HepG2 (cell line): ENCODE results near the gene APOM. TPM values are rescaled to one million over a fixed set of nuclear protein-coding genes. Genes with fewer than 3 reads are reported as not detected.
A peak's percentile ranks its signal among the peaks of the same experiment; 100 is the strongest.

Source experiments
- AHR ChIP-seq: IDR thresholded peaks from 2 replicates; pipeline ENCODE4 v1.6.1; 2018; ENCODE audit warnings: missing genetic modification reagents, missing compliant biosample characterization
- HNRNPH1 ChIP-seq: fragments of 200-400 bp; formaldehyde crosslinking; optimal IDR thresholded peaks from 2 replicates; pipeline ENCODE3; 2017; ENCODE audit warnings: mild to moderate bottlenecking, low read depth, low read length
- HNRNPK ChIP-seq: fragments of 200-400 bp; formaldehyde crosslinking; IDR thresholded peaks from 2 replicates; pipeline ENCODE4 v1.6.1; 2018; ENCODE audit warnings: low read length, low read depth, moderate library complexity, mild to moderate bottlenecking; ENCODE audit not compliant: poor library complexity, severe bottlenecking
- IKZF1 ChIP-seq: fragments of 450-650 bp; IDR thresholded peaks from 2 replicates; pipeline ENCODE4 v1.7.1; 2016
- JUN ChIP-seq: sonication (generic); formaldehyde crosslinking; IDR thresholded peaks from 2 replicates; pipeline ENCODE4 v1.4.0; 2020; ENCODE audit warnings: mild to moderate bottlenecking, missing genetic modification reagents
- KLF11 ChIP-seq: IDR thresholded peaks from 2 replicates; pipeline ENCODE4 v1.6.1; 2016; ENCODE audit warnings: missing compliant biosample characterization
- MAFK ChIP-seq, 2 experiments: IDR thresholded peaks in 1 of 2; conservative IDR thresholded peaks in 1 of 2; 2 replicates each; pipeline ENCODE4 v1.6.1; 2011; ENCODE audit warnings: improper control_type of control experiment in 2 of 2, low read length in 2 of 2
- MNT ChIP-seq: fragments of 450-650 bp; IDR thresholded peaks from 2 replicates; pipeline ENCODE4 v1.6.1; 2016
- NCOA5 ChIP-seq: sonication (generic); formaldehyde crosslinking; IDR thresholded peaks from 2 replicates; pipeline ENCODE4 v1.4.0; 2020; ENCODE audit warnings: missing genetic modification reagents
- PRDM10 ChIP-seq: sonication (generic); formaldehyde crosslinking; IDR thresholded peaks from 2 replicates; pipeline ENCODE4 v1.4.0; 2020; ENCODE audit warnings: low read depth, missing genetic modification reagents
- ZNF33A ChIP-seq: sonication (generic); formaldehyde crosslinking; IDR thresholded peaks from 2 replicates; pipeline ENCODE4 v1.5.1; 2020; ENCODE audit warnings: missing genetic modification reagents, mild to moderate bottlenecking, moderate library complexity, borderline replicate concordance
- ZNF382 ChIP-seq: sonication (generic); formaldehyde crosslinking; IDR thresholded peaks from 2 replicates; pipeline ENCODE4 v1.5.0; 2020; ENCODE audit warnings: missing genetic modification reagents, mild to moderate bottlenecking, borderline replicate concordance
- ZNF441 ChIP-seq: sonication (generic); formaldehyde crosslinking; IDR thresholded peaks from 2 replicates; pipeline ENCODE4 v1.7.0; 2021; ENCODE audit warnings: missing genetic modification reagents, borderline replicate concordance
- ZNF576 ChIP-seq: sonication (generic); formaldehyde crosslinking; IDR thresholded peaks from 2 replicates; pipeline ENCODE4 v1.4.0; 2020; ENCODE audit warnings: mild to moderate bottlenecking, missing genetic modification reagents
- ZNF607 ChIP-seq: sonication (generic); formaldehyde crosslinking; IDR thresholded peaks from 2 replicates; pipeline ENCODE4 v1.5.1; 2020; ENCODE audit warnings: missing genetic modification reagents, mild to moderate bottlenecking, borderline replicate concordance
- ZNF784 ChIP-seq: sonication (generic); formaldehyde crosslinking; IDR thresholded peaks from 2 replicates; pipeline ENCODE4 v1.5.1; 2020; ENCODE audit warnings: missing genetic modification reagents, mild to moderate bottlenecking, borderline replicate concordance
- ZSCAN25 ChIP-seq: sonication (generic); formaldehyde crosslinking; IDR thresholded peaks from 2 replicates; pipeline ENCODE4 v1.8.0; 2022; ENCODE audit warnings: mild to moderate bottlenecking, missing genetic modification reagents
- polyA plus RNA-seq, 8 experiments: library from polyadenylated mRNA; depleted of rRNA in 3 of 8; stranded (reverse) in 7 of 8; unstranded in 1 of 8; fragments of >200 nt; fragmentation: Illumina TruSeq in 4 of 8; extraction: Trizol in 4 of 8; gene quantifications; 2 replicates each; pipeline versions ENCODE4 v1.2.1 to v1.2.3, GENCODE V29; 2011 to 2016; ENCODE audit warnings: low read depth in 4 of 8, missing spikeins in 1 of 8, mixed read lengths in 1 of 8; ENCODE audit not compliant: insufficient read depth in 1 of 8
- total RNA-seq, 5 experiments: library from RNA; depleted of rRNA; stranded (reverse); fragments of >200 nt; fragmentation: Illumina TruSeq; extraction: Trizol; gene quantifications; 2 replicates each; pipeline ENCODE4 v1.2.3, GENCODE V29; 2016; ENCODE audit warnings: low read depth in 1 of 5

Gene APOM
- total and polyA plus RNA-seq, 2 of the 13 experiments (the other 11 are each of a cell fraction or from before 2014, with no cell fraction given) = 98.2 to 1,140 TPM

GRCh38 chr6:31655349-31656237 is at the start of gene APOM (continued):
- TF ChIP-seq MNT (peak; percentile 53; the same call in 1 of the 2 replicates), ZNF33A (CRISPR knock-in tag) (no peak), PRDM10 (CRISPR knock-in tag) (peak; percentile 98), ZNF382 (CRISPR knock-in tag) (no peak), ZNF441 (CRISPR knock-in tag) (peak; percentile 76; the same call in 1 of the 2 replicates), NCOA5 (CRISPR knock-in tag) (no peak), MAFK (conservative IDR thresholded peaks at IDR 0.05 in 1 of 2, IDR thresholded peaks at IDR 0.05 in 1 of 2; ENCODE audit: low read length in 2 of 2) (no peak), HNRNPH1 (peak; percentile 80), ZNF607 (CRISPR knock-in tag) (peak; percentile 97), HNRNPK (peak; percentile 24), ZNF576 (no peak), AHR (CRISPR knock-in tag) (no peak; the same call in 1 of the 2 replicates), JUN (peak; percentile 51; the same call in 1 of the 2 replicates), ZNF784 (CRISPR knock-in tag) (peak; percentile 62), ZSCAN25 (CRISPR knock-in tag) (peak; percentile 90), IKZF1 (no peak), KLF11 (CRISPR knock-in tag) (no peak)
